Mesothelial cell of epicardium (in vitro differentiated cells): ENCODE data around the gene SRL. TPM values are rescaled to one million over a fixed set of nuclear protein-coding genes. Genes with fewer than 3 reads are reported as not detected.
A peak's percentile ranks its signal among the peaks of the same experiment; 100 is the strongest.

Experiments
- DNase-seq, 2 experiments: peaks; one replicate each; pipeline ENCODE4 v3.0.0; 2021; ENCODE audit warnings: low spot score in 2 of 2; ENCODE audit not compliant: unreplicated experiment in 2 of 2
- H3K27ac Mint-ChIP-seq: 2 replicates; pipeline ENCODE4 v1.8.0; 2021; ENCODE audit warnings: mixed read lengths
- H3K27me3 Mint-ChIP-seq: 2 replicates; pipeline ENCODE4 v1.8.0; 2021; ENCODE audit warnings: low read depth, mixed read lengths
- H3K36me3 Mint-ChIP-seq: 2 replicates; pipeline ENCODE4 v1.8.0; 2021; ENCODE audit warnings: mixed read lengths
- H3K4me1 Mint-ChIP-seq: 2 replicates; pipeline ENCODE4 v1.8.0; 2021; ENCODE audit warnings: mixed read lengths
- H3K4me3 Mint-ChIP-seq: 2 replicates; pipeline ENCODE4 v1.8.0; 2021; ENCODE audit warnings: mild to moderate bottlenecking, moderate library complexity, mixed read lengths
- H3K9me3 Mint-ChIP-seq: 2 replicates; pipeline ENCODE4 v1.8.0; 2021; ENCODE audit warnings: mixed read lengths
- CTCF ChIP-seq: fragments of 200-600 bp; sonication (generic); IDR thresholded peaks from one replicate; pipeline ENCODE4 v1.5.0; 2021; ENCODE audit warnings: antibody characterized with exemption; ENCODE audit not compliant: unreplicated experiment
- total RNA-seq: library from RNA; stranded (reverse); gene quantifications from 3 replicates; pipeline ENCODE4 v1.2.1, GENCODE V29; 2021

SRL gene
- total RNA-seq, 1 donor from 2014 or later: 1.7 TPM

- peak in 1 of 2 experiments; percentile 42 for DNase-seq
- H3K27ac Mint-ChIP-seq: peak overlapping the region; percentile 24
- no peaks in the 10 kb centered on the region for H3K36me3 Mint-ChIP-seq
- H3K4me1 Mint-ChIP-seq: peaks cover 6% of the 10 kb centered on the region
- peak overlapping the region; percentile 68 for H3K4me3 Mint-ChIP-seq
- TF ChIP-seq CTCF: no peak
- H3K9me3 Mint-ChIP-seq: no peaks in the 10 kb centered on the region
- peaks cover 9% of the 10 kb centered on the region for H3K27me3 Mint-ChIP-seq
These were observed 57.7 kb downstream of the SRL start for GRCh38 chr16:4184038-4184702.

GRCh38 chr16:4183237-4184037, 58.4 kb downstream of the SRL start:
- Mint-ChIP-seq H3K9me3 (no peaks in the 10 kb centered on the region), H3K4me1 (peaks cover 4% of the 10 kb centered on the region), H3K36me3 (no peaks in the 10 kb centered on the region), H3K4me3 (peak overlapping the region; percentile 72), H3K27me3 (peaks cover 4% of the 10 kb centered on the region), H3K27ac (peak overlapping the region; percentile 95)
- peak; percentile 95 to 99 for DNase-seq
- TF ChIP-seq CTCF: no peak

GRCh38 chr16:4182581-4183236, 59.2 kb downstream of the SRL start:
- Mint-ChIP-seq H3K9me3 (no peaks in the 10 kb centered on the region), H3K4me3 (peak overlapping the region; percentile 72), H3K27me3 (peaks cover 4% of the 10 kb centered on the region), H3K27ac (peak overlapping the region; percentile 95), H3K36me3 (no peaks in the 10 kb centered on the region), H3K4me1 (peaks cover 4% of the 10 kb centered on the region)
- no peak for TF ChIP-seq CTCF
- DNase-seq: no peak

GRCh38 chr16:4180511-4180910, 61.4 kb downstream of the SRL start:
- H3K36me3 Mint-ChIP-seq: no peaks in the 10 kb centered on the region
- H3K4me1 Mint-ChIP-seq: peaks cover 4% of the 10 kb centered on the region
- H3K27ac Mint-ChIP-seq: no peak overlapping the region
- TF ChIP-seq CTCF: no peak
- H3K4me3 Mint-ChIP-seq: no peak overlapping the region
- H3K27me3 Mint-ChIP-seq: no peaks in the 10 kb centered on the region
- no peak for DNase-seq
- H3K9me3 Mint-ChIP-seq: no peaks in the 10 kb centered on the region

- DNase-seq: no peak
- no peak overlapping the region for H3K4me3 Mint-ChIP-seq
- no peaks in the 10 kb centered on the region for H3K36me3 Mint-ChIP-seq
- no peak overlapping the region for H3K27ac Mint-ChIP-seq
- no peaks in the 10 kb centered on the region for H3K9me3 Mint-ChIP-seq
- no peak for TF ChIP-seq CTCF
- H3K4me1 Mint-ChIP-seq: peaks cover 3% of the 10 kb centered on the region
- no peaks in the 10 kb centered on the region for H3K27me3 Mint-ChIP-seq
These were observed 62.1 kb downstream of the SRL start for GRCh38 chr16:4179763-4180260.
